SW 1271 (cell line): Measurements from ENCODE around the gene CRB3.
A peak's percentile ranks its signal among the peaks of the same experiment; 100 is the strongest.
"Not testable (repeated sequence)": the region's sequence is repeated elsewhere in the genome, so short reads cannot be mapped to it uniquely, and the experiment has no call there.

Source experiments
- DNase-seq, 2 experiments: peaks; one replicate each; lab custom pipeline; 2025; lab: John Stamatoyannopoulos, UW

The CRB3 gene

GRCh38 chr19:6494438-6495036 is 30.5 kb downstream of the CRB3 start:
- no peak for DNase-seq

GRCh38 chr19:6495947-6496346 is 31.9 kb downstream of the CRB3 start:
- DNase-seq, result no peak

GRCh38 chr19:6498294-6499036 is 34.4 kb downstream of the CRB3 start:
- no peak for DNase-seq

- no peak for DNase-seq
Measured at GRCh38 chr19:6499052-6499790, 35.1 kb downstream of the CRB3 start.

GRCh38 chr19:6500837-6501739 is 37.0 kb downstream of the CRB3 start:
- DNase-seq, result no peak

- DNase-seq, result no peak
Measured at GRCh38 chr19:6501740-6502648, 37.9 kb downstream of the CRB3 start, which contains the start of gene TUBB4A. Gene TUBB4A, minus strand, starts transcription at chr19:6502309. Its CDS starts 97 bp downstream, at chr19:6502212.

- no peak for DNase-seq
Measured at GRCh38 chr19:6503407-6504201, 39.5 kb downstream of the CRB3 start.

GRCh38 chr19:6508028-6508771 is 44.1 kb downstream of the CRB3 start:
- not testable (repeated sequence) for DNase-seq

- DNase-seq, result no peak
Measured at GRCh38 chr19:6509118-6509971, 45.3 kb downstream of the CRB3 start.

- DNase-seq, result no peak
Measured at GRCh38 chr19:6510618-6511017, 46.5 kb downstream of the CRB3 start.

- no peak for DNase-seq
Measured at GRCh38 chr19:6514089-6514488, 50.0 kb downstream of the CRB3 start.

- DNase-seq, result no peak
Measured at GRCh38 chr19:6514926-6515544, 51.0 kb downstream of the CRB3 start.

GRCh38 chr19:6516018-6516658 is 52.1 kb downstream of the CRB3 start:
- DNase-seq, result peak; percentile 93 to 96
